ENCODE results near the gene IGSF9.

The IGSF9 gene

DNA sequence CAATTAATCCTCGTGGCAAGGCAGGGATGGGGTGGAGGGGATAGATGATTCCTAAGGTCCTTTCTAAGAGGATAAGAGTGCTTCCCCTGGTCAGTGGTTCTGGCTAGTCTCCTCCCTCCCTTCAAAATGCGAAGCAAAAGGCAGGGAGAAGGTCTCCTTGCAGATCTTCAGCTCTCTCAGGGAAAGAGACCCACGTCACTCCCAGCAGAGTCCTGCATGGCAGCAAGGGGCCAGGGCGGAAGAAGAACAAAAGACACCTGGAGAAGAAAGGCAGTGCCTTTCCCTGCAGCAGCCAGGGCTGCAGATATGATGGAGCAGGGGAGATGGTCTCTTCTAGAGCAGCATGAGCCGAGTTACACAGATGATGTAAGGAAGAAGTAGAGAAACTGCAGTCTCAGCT, 38.3 kb upstream of the IGSF9 start:
- H3K4me1 Mint-ChIP-seq, result peaks cover 10% of the 10 kb centered on the region
- no peaks in the 10 kb centered on the region for H3K9me3 Mint-ChIP-seq
- no peak overlapping the region for H3K4me3 Mint-ChIP-seq
- no peak overlapping the region for H3K27ac Mint-ChIP-seq
- H3K36me3 Mint-ChIP-seq (ENCODE audit: low read depth), result no peaks in the 10 kb centered on the region
- TF ChIP-seq, protein P1, sequence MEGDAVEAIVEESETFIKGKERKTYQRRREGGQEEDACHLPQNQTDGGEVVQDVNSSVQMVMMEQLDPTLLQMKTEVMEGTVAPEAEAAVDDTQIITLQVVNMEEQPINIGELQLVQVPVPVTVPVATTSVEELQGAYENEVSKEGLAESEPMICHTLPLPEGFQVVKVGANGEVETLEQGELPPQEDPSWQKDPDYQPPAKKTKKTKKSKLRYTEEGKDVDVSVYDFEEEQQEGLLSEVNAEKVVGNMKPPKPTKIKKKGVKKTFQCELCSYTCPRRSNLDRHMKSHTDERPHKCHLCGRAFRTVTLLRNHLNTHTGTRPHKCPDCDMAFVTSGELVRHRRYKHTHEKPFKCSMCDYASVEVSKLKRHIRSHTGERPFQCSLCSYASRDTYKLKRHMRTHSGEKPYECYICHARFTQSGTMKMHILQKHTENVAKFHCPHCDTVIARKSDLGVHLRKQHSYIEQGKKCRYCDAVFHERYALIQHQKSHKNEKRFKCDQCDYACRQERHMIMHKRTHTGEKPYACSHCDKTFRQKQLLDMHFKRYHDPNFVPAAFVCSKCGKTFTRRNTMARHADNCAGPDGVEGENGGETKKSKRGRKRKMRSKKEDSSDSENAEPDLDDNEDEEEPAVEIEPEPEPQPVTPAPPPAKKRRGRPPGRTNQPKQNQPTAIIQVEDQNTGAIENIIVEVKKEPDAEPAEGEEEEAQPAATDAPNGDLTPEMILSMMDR (IDR thresholded peaks at IDR 0.05; ENCODE audit: unreplicated experiment in 3 of 3), result no peak
- peaks cover 9% of the 10 kb centered on the region for H3K27me3 Mint-ChIP-seq (ENCODE audit: low read depth)

GRCh38 chr1:159982280-159982679, 36.9 kb upstream of the IGSF9 start:
- H3K27me3 Mint-ChIP-seq (ENCODE audit: low read depth), result peaks cover 5% of the 10 kb centered on the region
- no peaks in the 10 kb centered on the region for H3K36me3 Mint-ChIP-seq (ENCODE audit: low read depth)
- TF ChIP-seq, protein P1 (IDR thresholded peaks at IDR 0.05; ENCODE audit: unreplicated experiment in 3 of 3), result no peak
- H3K27ac Mint-ChIP-seq, result no peak overlapping the region
- no peaks in the 10 kb centered on the region for H3K9me3 Mint-ChIP-seq
- H3K4me3 Mint-ChIP-seq, result no peak overlapping the region
- peaks cover 10% of the 10 kb centered on the region for H3K4me1 Mint-ChIP-seq

DNA sequence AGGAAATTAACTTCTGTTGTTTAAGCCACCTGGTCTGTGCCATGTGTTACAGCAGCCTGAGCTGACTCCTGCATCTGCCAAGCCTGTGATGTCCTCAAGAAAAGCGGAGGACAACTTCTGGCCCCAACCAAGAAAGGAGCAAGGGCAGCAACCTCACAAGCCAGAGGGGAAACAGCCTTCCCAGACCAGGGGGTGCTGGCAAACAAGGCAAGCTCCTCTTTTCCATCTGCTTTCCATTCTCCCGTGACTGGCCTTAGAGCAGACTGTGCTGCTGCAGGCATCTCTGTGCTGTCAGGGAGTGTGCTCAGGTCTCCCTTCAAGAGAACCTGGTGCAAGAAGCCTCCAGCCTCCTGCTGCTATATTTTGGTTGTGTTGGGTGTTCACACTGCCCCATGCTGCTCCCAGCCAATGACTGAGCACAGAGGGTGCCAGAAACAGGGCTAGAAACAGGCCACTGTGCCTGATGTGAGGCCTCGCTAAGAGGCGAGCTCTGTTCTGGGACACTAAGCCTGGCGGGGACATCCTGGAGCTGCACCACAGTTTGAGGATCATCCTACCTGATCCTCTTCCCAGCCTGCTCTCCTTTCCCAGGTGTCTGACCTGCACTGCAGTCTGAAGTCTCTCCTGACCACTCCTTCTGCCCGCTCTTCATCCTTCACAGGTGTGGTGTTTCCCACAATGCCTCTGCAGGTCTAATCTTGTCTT, 36.1 kb upstream of the IGSF9 start:
- TF ChIP-seq, protein P1 (IDR thresholded peaks at IDR 0.05; ENCODE audit: unreplicated experiment in 3 of 3), result no peak
- Mint-ChIP-seq H3K27ac (no peak overlapping the region), H3K4me1 (peaks cover 10% of the 10 kb centered on the region), H3K27me3 (ENCODE audit: low read depth) (peaks cover 5% of the 10 kb centered on the region), H3K9me3 (no peaks in the 10 kb centered on the region), H3K4me3 (no peak overlapping the region), H3K36me3 (ENCODE audit: low read depth) (no peaks in the 10 kb centered on the region)

DNA sequence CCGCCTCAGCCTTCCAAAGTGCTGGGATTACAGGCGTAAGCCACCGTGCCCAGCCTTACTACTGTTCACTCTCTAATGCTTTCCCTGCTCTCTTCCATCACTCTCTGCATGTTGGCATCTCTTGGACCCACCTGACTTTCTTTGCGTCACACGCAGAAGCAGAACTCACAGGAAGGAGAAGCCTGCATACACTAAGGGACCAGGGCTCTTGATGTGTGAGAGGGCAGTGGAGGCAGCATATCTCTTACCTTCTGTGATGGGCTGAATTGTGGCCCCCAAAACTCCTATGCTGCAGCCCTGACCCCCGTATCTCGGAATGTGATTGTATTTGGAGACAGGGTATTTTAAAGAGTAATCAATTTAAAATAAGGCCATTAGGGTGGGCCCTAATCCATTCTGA, 35.4 kb upstream of the IGSF9 start:
- Mint-ChIP-seq H3K4me3 (no peak overlapping the region), H3K4me1 (peaks cover 10% of the 10 kb centered on the region), H3K36me3 (ENCODE audit: low read depth) (no peaks in the 10 kb centered on the region), H3K9me3 (no peaks in the 10 kb centered on the region), H3K27me3 (ENCODE audit: low read depth) (peaks cover 5% of the 10 kb centered on the region), H3K27ac (no peak overlapping the region)
- TF ChIP-seq, protein P1 (IDR thresholded peaks at IDR 0.05; ENCODE audit: unreplicated experiment in 3 of 3), result no peak

GRCh38 chr1:159980076-159980475, 34.7 kb upstream of the IGSF9 start:
- H3K9me3 Mint-ChIP-seq, result no peaks in the 10 kb centered on the region
- no peaks in the 10 kb centered on the region for H3K36me3 Mint-ChIP-seq (ENCODE audit: low read depth)
- peaks cover 5% of the 10 kb centered on the region for H3K27me3 Mint-ChIP-seq (ENCODE audit: low read depth)
- H3K4me3 Mint-ChIP-seq, result no peak overlapping the region
- TF ChIP-seq, protein P1 (IDR thresholded peaks at IDR 0.05; ENCODE audit: unreplicated experiment in 3 of 3), result no peak
- peaks cover 10% of the 10 kb centered on the region for H3K4me1 Mint-ChIP-seq
- no peak overlapping the region for H3K27ac Mint-ChIP-seq

- H3K4me3 Mint-ChIP-seq, result no peak overlapping the region
- no peaks in the 10 kb centered on the region for H3K36me3 Mint-ChIP-seq (ENCODE audit: low read depth)
- no peaks in the 10 kb centered on the region for H3K9me3 Mint-ChIP-seq
- H3K27me3 Mint-ChIP-seq (ENCODE audit: low read depth), result peaks cover 5% of the 10 kb centered on the region
- H3K4me1 Mint-ChIP-seq, result peaks cover 10% of the 10 kb centered on the region
- H3K27ac Mint-ChIP-seq, result no peak overlapping the region
- TF ChIP-seq, protein P1 (IDR thresholded peaks at IDR 0.05; ENCODE audit: unreplicated experiment in 3 of 3), result no peak
These were observed 33.8 kb upstream of the IGSF9 start for GRCh38 chr1:159979257-159979656.

Measured in nephron (organoid).